NB4 (cell line): Measurements from ENCODE around the gene IQCE.

Experiments used
- CTCF ChIP-seq: IDR thresholded peaks from one replicate; pipeline ENCODE4 v1.5.1; 2012; ENCODE audit warnings: low read depth, low read length
- MAX ChIP-seq: IDR thresholded peaks from 2 replicates; pipeline ENCODE4 v1.6.1; 2011; ENCODE audit warnings: low read depth, low read length
- MYC ChIP-seq: IDR thresholded peaks from 2 replicates; pipeline ENCODE4 v1.6.1; 2011; ENCODE audit warnings: low read depth, low read length
- POLR2A ChIP-seq: IDR thresholded peaks from 2 replicates; pipeline ENCODE4 v1.6.1; 2011; ENCODE audit warnings: mild to moderate bottlenecking; ENCODE audit not compliant: insufficient read length; ENCODE audit errors: extremely low read depth

- no peak for TF ChIP-seq CTCF
- no peak for TF ChIP-seq MAX
- no peak for TF ChIP-seq POLR2A
- no peak for TF ChIP-seq MYC
These were observed 26.7 kb downstream of the IQCE start for GRCh38 chr7:2585446-2585845.
